ENCODE results near the gene AOC3. TPM values are rescaled to one million over a fixed set of nuclear protein-coding genes. Genes with fewer than 3 reads are reported as not detected.

AOC3 gene
- total and polyA plus RNA-seq, 12 donors, result 21.6 to 133 (median 81.1) TPM

DNA sequence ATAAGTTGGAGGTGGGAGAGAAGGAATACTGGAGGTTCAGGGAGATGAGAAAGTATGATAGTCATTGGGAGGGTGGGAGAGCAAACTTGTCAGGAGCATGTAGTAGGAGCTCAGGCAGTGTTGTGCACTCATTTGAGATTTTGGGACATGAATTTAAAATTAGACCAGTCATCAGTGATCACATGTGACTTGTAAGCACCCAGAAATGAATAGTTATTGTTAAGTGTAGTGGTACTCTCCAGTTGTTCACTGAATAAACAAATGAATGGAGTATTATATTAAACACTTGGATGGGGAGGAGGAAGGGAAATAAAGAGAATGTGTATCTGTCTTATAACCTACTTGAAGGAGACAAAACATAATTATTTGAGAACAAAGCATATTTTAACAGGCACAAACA, 20.0 kb upstream of the AOC3 start:
- intact Hi-C loops (cut with DNase I), result no loop called here
- DNase-seq, result no peak
- Histone ChIP-seq H3K27ac (no peak overlapping the region), H3K4me3 (no peak overlapping the region), H3K9me3 (replicated peaks in 1 of 3) (no peaks in the 10 kb centered on the region), H3K4me1 (replicated peaks in 1 of 2) (peaks cover 18 to 22% of the 10 kb centered on the region in 2 donors), H3K36me3 (replicated peaks in 1 of 2) (peaks cover 0 to 10% of the 10 kb centered on the region in 2 donors), H3K27me3 (no peaks in the 10 kb centered on the region)
- no peak for TF ChIP-seq POLR2A (IDR thresholded peaks at IDR 0.05)

- Histone ChIP-seq H3K9me3 (replicated peaks in 1 of 3) (no peaks in the 10 kb centered on the region), H3K36me3 (replicated peaks in 1 of 2) (peaks cover 0 to 24% of the 10 kb centered on the region in 2 donors), H3K4me3 (peak overlapping the region; percentile 71 to 93 (median 83)), H3K27ac (peak overlapping the region; percentile 84 to 93 (median 90)), H3K4me1 (replicated peaks in 1 of 2) (peaks cover 18 to 22% of the 10 kb centered on the region in 2 donors), H3K27me3 (no peaks in the 10 kb centered on the region)
- TF ChIP-seq CTCF (IDR thresholded peaks at IDR 0.05) (no peak), POLR2A (IDR thresholded peaks at IDR 0.05) (peak in 1 of 2 donors; percentile 14)
- 30 to 36% (median 32%) methylated on average over 9 of the region's 9 CpGs for WGBS, 4 donors
- intact Hi-C loops (cut with DNase I), result no loop called here
- peak in 1 of 7 donors; percentile 44 for DNase-seq
Measured at GRCh38 chr17:42832213-42832933, 18.6 kb upstream of the AOC3 start.

GRCh38 chr17:42832934-42833766, 17.8 kb upstream of the AOC3 start, which contains the start of gene PSME3:
TSS of gene PSME3 (plus strand) at chr17:42833397. CDS start at chr17:42833632, 235 bp downstream.
- TF ChIP-seq POLR2A (IDR thresholded peaks at IDR 0.05) (peak; percentile 81 to 90), CTCF (IDR thresholded peaks at IDR 0.05) (no peak)
- intact Hi-C loops (cut with DNase I), result no loop called here
- H3K27me3 ChIP-seq, result no peaks in the 10 kb centered on the region

DNA sequence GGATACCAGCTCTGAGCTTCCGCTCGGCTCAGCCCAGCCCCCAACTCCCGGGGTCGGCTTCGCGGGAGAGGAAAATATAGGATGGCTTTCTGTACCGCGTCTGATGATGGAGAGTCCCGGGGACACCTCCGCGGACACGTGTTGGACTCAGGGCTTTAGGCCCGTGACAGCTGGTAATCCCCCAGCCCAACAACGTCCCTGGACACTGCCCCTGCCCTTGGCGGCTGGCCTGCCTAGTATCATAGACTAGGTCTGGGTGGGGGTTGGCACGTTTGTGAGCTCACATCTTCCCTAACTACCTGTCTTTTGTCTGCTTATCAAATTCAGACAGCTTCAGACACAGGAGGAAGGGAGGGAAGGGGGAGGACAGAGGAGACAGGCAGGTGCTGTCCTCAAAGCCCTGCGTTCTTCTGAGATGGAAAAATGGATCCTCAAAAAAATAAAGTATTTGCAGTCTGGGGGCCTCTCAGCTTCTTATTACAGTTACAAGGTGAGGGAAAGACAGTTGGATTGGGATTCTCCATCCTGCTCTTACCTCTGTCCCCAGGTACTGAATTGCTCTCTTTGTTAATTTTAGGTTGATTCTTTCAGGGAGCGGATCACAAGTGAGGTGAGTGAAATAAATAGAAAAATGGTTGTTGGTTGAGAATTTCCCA, 17.1 kb upstream of the AOC3 start:
- intact Hi-C loops (cut with DNase I), result no loop called here
- 6 to 41% (median 6%) methylated on average over 3 to 18 of the region's 18 CpGs for WGBS, 4 donors
- peak overlapping the region in 4 of 5 donors; percentile 84 to 92 (median 88) for H3K27ac ChIP-seq
- H3K9me3 ChIP-seq (replicated peaks in 1 of 3), result no peaks in the 10 kb centered on the region
- peak in 1 of 7 donors; percentile 60 for DNase-seq
- peak overlapping the region; percentile 71 to 93 (median 83) for H3K4me3 ChIP-seq
- no peaks in the 10 kb centered on the region for H3K27me3 ChIP-seq
- peaks cover 0 to 39% of the 10 kb centered on the region in 2 donors for H3K36me3 ChIP-seq (replicated peaks in 1 of 2)
- no peak for TF ChIP-seq POLR2A (IDR thresholded peaks at IDR 0.05)
- TF ChIP-seq CTCF (IDR thresholded peaks at IDR 0.05), result no peak
- H3K4me1 ChIP-seq (replicated peaks in 1 of 2), result peaks cover 18 to 22% of the 10 kb centered on the region in 2 donors

More at GRCh38 chr17:42832934-42833766, 17.8 kb upstream of the AOC3 start, which contains the start of gene PSME3:
- peak within 1 kb of the TSS; percentile 71 to 93 (median 83) for H3K4me3 ChIP-seq
- H3K27ac ChIP-seq, result peak within 1 kb of the TSS; percentile 84 to 93 (median 90)
- peaks cover 18 to 22% of the 10 kb centered on the region in 2 donors for H3K4me1 ChIP-seq (replicated peaks in 1 of 2)
- no peaks in the 10 kb centered on the region for H3K9me3 ChIP-seq (replicated peaks in 1 of 3)
- peak; percentile 90 to 95 (median 92) for DNase-seq
- peaks cover 0 to 32% of the 10 kb centered on the region in 2 donors for H3K36me3 ChIP-seq (replicated peaks in 1 of 2)
- WGBS, 4 donors, result 0 to 1% (median 0%) methylated on average over 46 to 71 of the region's 71 CpGs

All from adrenal gland (tissue), 12 donors.